K562 (cell line): ENCODE data around the gene MBNL1. TPM values are rescaled to one million over a fixed set of nuclear protein-coding genes. Genes with fewer than 3 reads are reported as not detected.

Source experiments
- ATF2 ChIP-seq: sonication (generic); formaldehyde crosslinking; IDR thresholded peaks from 2 replicates; pipeline ENCODE4 v1.8.1; 2022; ENCODE audit warnings: missing genetic modification reagents
- BRCA1 ChIP-seq, 2 experiments: fragments of 450-650 bp in 1 of 2; sonication (generic) in 1 of 2; formaldehyde crosslinking in 1 of 2; IDR thresholded peaks; 2 replicates each; pipeline versions ENCODE4 v1.5.0 to v1.6.1; 2017 to 2020; ENCODE audit warnings: mild to moderate bottlenecking in 1 of 2, missing genetic modification reagents in 1 of 2
- BRF1 ChIP-seq: IDR thresholded peaks from 3 replicates; pipeline ENCODE4 v1.6.1; 2011; ENCODE audit warnings: borderline replicate concordance, mild to moderate bottlenecking; ENCODE audit not compliant: insufficient read length; ENCODE audit errors: extremely low read depth
- BRF2 ChIP-seq: IDR thresholded peaks from 3 replicates; pipeline ENCODE4 v1.6.1; 2011; ENCODE audit warnings: borderline replicate concordance, mild to moderate bottlenecking; ENCODE audit not compliant: insufficient read length, insufficient read depth
- CHCHD3 ChIP-seq: fragments of 250-450 bp; sonication (Bioruptor Pico); IDR thresholded peaks from 2 replicates; pipeline ENCODE4 v2.1.2; 2022; ENCODE audit warnings: mild to moderate bottlenecking
- EHMT2 ChIP-seq: fragments of 450-650 bp; IDR thresholded peaks from 2 replicates; pipeline ENCODE4 v1.6.1; 2018; ENCODE audit warnings: antibody characterized with exemption
- FOXK1 ChIP-seq: sonication (generic); formaldehyde crosslinking; IDR thresholded peaks from 2 replicates; pipeline ENCODE4 v1.8.0; 2022; ENCODE audit warnings: missing genetic modification reagents, mild to moderate bottlenecking, borderline replicate concordance
- GTF2A2 ChIP-seq: IDR thresholded peaks from 2 replicates; pipeline ENCODE4 v1.6.1; 2016; ENCODE audit warnings: mild to moderate bottlenecking, missing genetic modification characterization, missing compliant biosample characterization
- ILK ChIP-seq: fragments of 450-650 bp; IDR thresholded peaks from 2 replicates; pipeline ENCODE4 v1.6.1; 2016; ENCODE audit warnings: missing genetic modification characterization, low read depth, mild to moderate bottlenecking, missing compliant biosample characterization, moderate library complexity, borderline replicate concordance
- IRF2 ChIP-seq: sonication (generic); formaldehyde crosslinking; IDR thresholded peaks from 2 replicates; pipeline ENCODE4 v1.8.1; 2022; ENCODE audit warnings: mild to moderate bottlenecking, missing genetic modification reagents
- MEF2D ChIP-seq: conservative IDR thresholded peaks from 2 replicates; pipeline ENCODE4 v1.6.1; 2016; ENCODE audit warnings: low read depth, missing genetic modification characterization, missing compliant biosample characterization
- NR2C1 ChIP-seq, 2 experiments: fragments of 450-650 bp; IDR thresholded peaks; 2 replicates each; pipeline ENCODE4 v1.6.1; 2017; ENCODE audit warnings: mild to moderate bottlenecking in 2 of 2, antibody characterized with exemption in 1 of 2, inconsistent platforms in 1 of 2, missing compliant biosample characterization in 1 of 2, missing genetic modification characterization in 1 of 2
- PBX2 ChIP-seq, 2 experiments: IDR thresholded peaks in 1 of 2; conservative IDR thresholded peaks in 1 of 2; 2 replicates each; pipeline ENCODE4 v1.6.1; 2016; ENCODE audit warnings: low read depth in 2 of 2, mild to moderate bottlenecking in 1 of 2, missing compliant biosample characterization in 1 of 2, missing genetic modification characterization in 1 of 2, moderate library complexity in 1 of 2
- PCBP2 ChIP-seq: fragments of 200-400 bp; formaldehyde crosslinking; IDR thresholded peaks from 2 replicates; pipeline ENCODE4 v1.6.1; 2018; ENCODE audit warnings: low read length, low read depth, mild to moderate bottlenecking, moderate library complexity; ENCODE audit not compliant: poor library complexity, severe bottlenecking
- PREB ChIP-seq: sonication (generic); formaldehyde crosslinking; IDR thresholded peaks from 2 replicates; pipeline ENCODE4 v1.8.1; 2023; ENCODE audit warnings: mild to moderate bottlenecking, missing genetic modification reagents
- U2AF1 ChIP-seq: fragments of 200-400 bp; formaldehyde crosslinking; optimal IDR thresholded peaks from 2 replicates; pipeline ENCODE3; 2017; ENCODE audit warnings: mild to moderate bottlenecking, low read depth, low read length, moderate library complexity
- ZKSCAN3 ChIP-seq: fragments of 250-450 bp; sonication (Bioruptor Pico); IDR thresholded peaks from 2 replicates; pipeline ENCODE4 v1.4.0; 2020
- ZNF41 ChIP-seq: fragments of 250-450 bp; sonication (Bioruptor Pico); conservative IDR thresholded peaks from 2 replicates; pipeline ENCODE4 v1.4.0; 2020; ENCODE audit warnings: mild to moderate bottlenecking
- ZNF436 ChIP-seq: fragments of 250-450, 450-650 bp; sonication (Bioruptor Pico); formaldehyde crosslinking; IDR thresholded peaks from 2 replicates; pipeline ENCODE4 v1.7.0; 2020; ENCODE audit warnings: mild to moderate bottlenecking
- ZNF75A ChIP-seq: fragments of 450-650 bp; formaldehyde crosslinking; IDR thresholded peaks from 2 replicates; pipeline ENCODE4 v1.4.0; 2020; ENCODE audit warnings: mild to moderate bottlenecking
- ZNF778 ChIP-seq: fragments of 450-650 bp; formaldehyde crosslinking; IDR thresholded peaks from 2 replicates; pipeline ENCODE4 v1.4.0; 2020; ENCODE audit warnings: mild to moderate bottlenecking, moderate library complexity
- polyA plus RNA-seq, 8 experiments: library from polyadenylated mRNA; depleted of rRNA in 4 of 8; stranded (reverse) in 5 of 8; unstranded in 3 of 8; fragments of >200 nt; fragmentation: Nextera tagmentation in 2 of 8; fragmentation: Illumina TruSeq in 1 of 8; extraction: Ambion mirVana in 2 of 8; extraction: Trizol in 1 of 8; gene quantifications; 2 replicates each; pipeline versions ENCODE4 v1.2.1 to v1.2.3, GENCODE V29; 2011 to 2014; ENCODE audit warnings: inconsistent platforms in 1 of 8, missing spikeins in 1 of 8
- total RNA-seq, 7 experiments: library from RNA; depleted of rRNA in 6 of 7; stranded (reverse); fragments of >200 nt in 6 of 7; fragmentation: Illumina TruSeq in 2 of 7; extraction: Trizol in 2 of 7; gene quantifications; 2 replicates each; pipeline versions ENCODE4 v1.2.1 to v1.2.3, GENCODE V29; 2011 to 2021; ENCODE audit warnings: low replicate concordance in 1 of 7

Gene MBNL1
- total and polyA plus RNA-seq, 9 of the 15 experiments (the other 6 are each of a cell fraction or from before 2014, with no cell fraction given), result 70.3 to 243 (median 220) TPM

- TF ChIP-seq EHMT2 (no peak), PREB (CRISPR knock-in tag) (no peak), BRF2 (no peak), U2AF1 (no peak), ZNF41 (CRISPR knock-in tag) (no peak), ZKSCAN3 (no peak), FOXK1 (no peak), PCBP2 (no peak), BRCA1 (IDR thresholded peaks at IDR 0.05) (no peak), BRCA1 (CRISPR knock-in tag; IDR thresholded peaks at IDR 0.05) (no peak), ILK (tag) (no peak), BRF1 (no peak), NR2C1 (IDR thresholded peaks at IDR 0.05) (peak; percentile 83), NR2C1 (tag; IDR thresholded peaks at IDR 0.05) (peak; percentile 64; the same call in 1 of the 2 replicates), MEF2D (peak; percentile 63; the same call in 1 of the 2 replicates), IRF2 (no peak), ZNF436 (CRISPR knock-in tag) (no peak), PBX2 (CRISPR knock-in tag; IDR thresholded peaks at IDR 0.05; ENCODE audit: low read depth) (no peak), PBX2 (tag; conservative IDR thresholded peaks at IDR 0.05; ENCODE audit: low read depth) (peak; percentile 48), ZNF778 (no peak), GTF2A2 (tag) (no peak), ZNF75A (CRISPR knock-in tag) (no peak), ATF2 (CRISPR knock-in tag) (no peak), CHCHD3 (CRISPR knock-in tag) (no peak)
Observed at GRCh38 chr3:152298393-152299248, 29.9 kb downstream of the MBNL1 start (continued).
